ENCODE results near the gene TERT.

TERT gene

DNA sequence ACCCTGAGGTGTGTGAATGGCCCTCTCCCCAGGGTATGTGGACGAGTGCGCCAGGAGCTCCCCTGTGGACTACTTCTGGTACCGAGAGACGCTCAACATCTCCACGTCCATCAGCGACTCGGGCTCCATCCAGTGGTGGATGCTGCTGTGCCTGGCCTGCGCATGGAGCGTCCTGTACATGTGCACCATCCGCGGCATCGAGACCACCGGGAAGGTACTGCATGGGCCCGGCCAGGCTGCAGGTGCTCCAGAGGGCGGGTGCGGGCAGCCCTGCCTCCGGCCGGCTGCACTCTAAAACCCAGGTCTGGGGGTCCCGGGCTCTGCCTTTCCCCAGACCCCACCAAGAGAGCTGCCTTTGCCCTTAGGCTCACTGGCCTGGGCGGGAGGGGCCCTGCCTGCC, 82.6 kb downstream of the TERT start:
- no peak overlapping the region for H3K4me3 ChIP-seq (ENCODE audit: low read depth, low read length)
- no peak overlapping the region for H3K27ac ChIP-seq
- H3K9me3 ChIP-seq (ENCODE audit: severe bottlenecking) = peaks cover 7% of the 10 kb centered on the region
- no peak for DNase-seq
- H3K27me3 ChIP-seq (ENCODE audit: insufficient read depth, low read depth, severe bottlenecking) = no peaks in the 10 kb centered on the region
- TF ChIP-seq, protein P1, sequence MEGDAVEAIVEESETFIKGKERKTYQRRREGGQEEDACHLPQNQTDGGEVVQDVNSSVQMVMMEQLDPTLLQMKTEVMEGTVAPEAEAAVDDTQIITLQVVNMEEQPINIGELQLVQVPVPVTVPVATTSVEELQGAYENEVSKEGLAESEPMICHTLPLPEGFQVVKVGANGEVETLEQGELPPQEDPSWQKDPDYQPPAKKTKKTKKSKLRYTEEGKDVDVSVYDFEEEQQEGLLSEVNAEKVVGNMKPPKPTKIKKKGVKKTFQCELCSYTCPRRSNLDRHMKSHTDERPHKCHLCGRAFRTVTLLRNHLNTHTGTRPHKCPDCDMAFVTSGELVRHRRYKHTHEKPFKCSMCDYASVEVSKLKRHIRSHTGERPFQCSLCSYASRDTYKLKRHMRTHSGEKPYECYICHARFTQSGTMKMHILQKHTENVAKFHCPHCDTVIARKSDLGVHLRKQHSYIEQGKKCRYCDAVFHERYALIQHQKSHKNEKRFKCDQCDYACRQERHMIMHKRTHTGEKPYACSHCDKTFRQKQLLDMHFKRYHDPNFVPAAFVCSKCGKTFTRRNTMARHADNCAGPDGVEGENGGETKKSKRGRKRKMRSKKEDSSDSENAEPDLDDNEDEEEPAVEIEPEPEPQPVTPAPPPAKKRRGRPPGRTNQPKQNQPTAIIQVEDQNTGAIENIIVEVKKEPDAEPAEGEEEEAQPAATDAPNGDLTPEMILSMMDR (IDR thresholded peaks at IDR 0.05; ENCODE audit: low read depth, low read length) = no peak
- H3K36me3 ChIP-seq = no peaks in the 10 kb centered on the region

DNA sequence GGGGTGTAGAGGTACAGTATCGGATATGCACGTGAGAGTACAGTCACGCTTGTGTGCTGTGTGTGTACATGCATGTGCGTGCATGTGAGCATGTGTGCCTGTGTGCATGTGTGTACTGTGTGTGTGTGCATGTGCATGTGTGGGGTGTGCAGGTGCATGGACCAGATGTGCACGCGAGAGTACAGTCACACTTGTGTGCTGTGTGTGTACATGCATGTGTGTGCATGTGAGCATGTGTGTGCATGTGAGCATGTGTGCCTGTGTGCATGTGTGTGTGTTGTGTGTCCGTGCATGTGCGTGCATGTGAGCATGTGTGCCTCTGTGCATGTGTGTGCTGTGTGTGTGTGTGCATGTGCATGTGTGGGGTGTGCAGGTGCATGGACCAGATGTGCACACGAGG, 83.2 kb downstream of the TERT start:
- Histone ChIP-seq H3K27ac (no peak overlapping the region), H3K36me3 (no peaks in the 10 kb centered on the region), H3K27me3 (ENCODE audit: insufficient read depth, low read depth, severe bottlenecking) (no peaks in the 10 kb centered on the region), H3K9me3 (ENCODE audit: severe bottlenecking) (peaks cover 7% of the 10 kb centered on the region), H3K4me3 (ENCODE audit: low read depth, low read length) (no peak overlapping the region)
- TF ChIP-seq, protein P1 (IDR thresholded peaks at IDR 0.05; ENCODE audit: low read depth, low read length) = no peak
- no peak for DNase-seq

DNA sequence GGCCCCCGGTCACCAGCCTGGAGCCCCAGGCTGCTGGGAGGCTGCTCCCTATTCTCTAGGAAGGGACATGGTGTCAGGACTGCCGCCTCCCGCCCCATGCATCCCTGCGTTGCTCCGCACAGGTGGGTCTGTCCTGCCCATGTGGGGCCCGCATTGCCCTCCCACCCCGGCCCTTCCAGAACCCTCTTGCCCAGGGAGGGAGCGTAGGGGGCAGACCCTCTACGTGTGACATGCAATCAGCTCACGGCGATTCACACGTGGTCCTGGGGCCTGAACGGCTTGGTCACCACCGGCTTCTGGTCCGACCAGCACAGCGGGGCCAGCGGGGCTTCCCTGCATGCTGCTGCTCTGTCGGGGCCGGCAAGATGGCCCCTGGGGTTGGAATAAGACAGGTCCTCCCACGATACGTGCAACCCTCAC, 84.0 kb downstream of the TERT start:
- Histone ChIP-seq H3K27me3 (ENCODE audit: insufficient read depth, low read depth, severe bottlenecking) (no peaks in the 10 kb centered on the region), H3K4me3 (ENCODE audit: low read depth, low read length) (no peak overlapping the region), H3K27ac (no peak overlapping the region), H3K9me3 (ENCODE audit: severe bottlenecking) (peaks cover 4% of the 10 kb centered on the region), H3K36me3 (no peaks in the 10 kb centered on the region)
- TF ChIP-seq, protein P1 (IDR thresholded peaks at IDR 0.05; ENCODE audit: low read depth, low read length) = no peak
- DNase-seq = no peak

DNA sequence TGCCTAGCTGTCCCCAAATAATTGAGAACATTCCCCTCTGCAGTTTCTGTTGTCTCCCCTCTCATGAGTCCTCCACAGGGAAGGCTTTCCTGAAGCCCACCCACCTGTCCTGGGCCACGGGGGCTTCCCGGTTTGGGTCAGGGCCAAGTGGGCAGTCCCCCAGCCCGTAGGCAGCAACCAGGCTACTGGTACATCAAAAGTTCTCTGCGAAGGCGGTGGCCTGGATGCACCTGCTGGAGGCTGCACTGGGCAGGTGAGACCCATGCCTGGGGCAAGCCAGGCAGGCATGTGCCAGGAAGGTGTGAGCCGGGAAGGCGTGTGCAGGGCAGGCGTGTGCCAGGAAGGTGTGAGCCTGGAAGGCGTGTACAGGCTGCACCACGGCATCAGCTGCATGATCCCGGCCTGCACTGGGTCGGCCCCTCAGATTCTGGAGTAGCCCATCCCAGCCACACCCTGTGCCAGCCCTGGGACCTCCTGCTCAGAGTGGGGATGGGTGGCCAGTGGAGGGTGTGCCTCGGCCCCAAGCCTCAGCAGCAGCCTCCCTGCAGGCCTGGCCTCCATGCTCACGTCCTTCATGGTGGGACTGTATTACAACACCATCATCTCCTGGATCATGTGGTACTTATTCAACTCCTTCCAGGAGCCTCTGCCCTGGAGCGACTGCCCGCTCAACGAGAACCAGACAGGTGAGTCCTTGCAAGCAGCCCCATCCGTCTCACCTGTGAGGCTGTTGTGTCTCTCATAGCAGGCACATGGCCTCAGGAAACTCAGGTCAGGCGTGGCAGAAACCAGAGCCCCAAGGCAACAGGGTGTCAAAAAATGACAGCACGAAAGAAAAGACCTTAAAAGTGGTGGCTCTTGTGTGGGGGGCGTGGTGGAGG, 84.7 kb downstream of the TERT start:
- no peaks in the 10 kb centered on the region for H3K36me3 ChIP-seq
- H3K27me3 ChIP-seq (ENCODE audit: insufficient read depth, low read depth, severe bottlenecking) = no peaks in the 10 kb centered on the region
- no peak for DNase-seq
- no peak overlapping the region for H3K27ac ChIP-seq
- H3K4me3 ChIP-seq (ENCODE audit: low read depth, low read length) = no peak overlapping the region
- TF ChIP-seq, protein P1 (IDR thresholded peaks at IDR 0.05; ENCODE audit: low read depth, low read length) = no peak
- H3K9me3 ChIP-seq (ENCODE audit: severe bottlenecking) = no peaks in the 10 kb centered on the region

DNA sequence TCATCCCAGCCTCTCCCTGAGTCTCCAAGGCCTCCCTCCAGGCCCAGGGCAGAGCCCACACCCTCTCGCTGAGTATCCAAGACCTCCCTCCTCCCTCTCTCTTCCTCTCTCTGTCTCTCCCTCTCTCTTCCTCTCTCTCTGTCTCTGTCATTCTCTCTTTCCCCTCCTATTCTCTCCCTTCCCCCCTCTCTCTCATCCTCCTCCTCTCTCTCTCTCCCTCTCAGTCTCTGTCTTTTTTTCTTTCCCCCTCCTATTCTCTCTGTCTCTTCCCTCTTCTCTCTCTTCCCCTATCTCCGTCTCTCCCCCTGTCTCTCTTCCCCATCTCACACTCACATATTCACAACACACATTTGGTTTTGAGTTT, 85.4 kb downstream of the TERT start:
- no peaks in the 10 kb centered on the region for H3K36me3 ChIP-seq
- H3K27me3 ChIP-seq (ENCODE audit: insufficient read depth, low read depth, severe bottlenecking) = no peaks in the 10 kb centered on the region
- H3K9me3 ChIP-seq (ENCODE audit: severe bottlenecking) = no peaks in the 10 kb centered on the region
- no peak overlapping the region for H3K4me3 ChIP-seq (ENCODE audit: low read depth, low read length)
- DNase-seq = no peak
- peak overlapping the region; percentile 50 for H3K27ac ChIP-seq
- TF ChIP-seq, protein P1 (IDR thresholded peaks at IDR 0.05; ENCODE audit: low read depth, low read length) = no peak
